K562 (cell line): Measurements from ENCODE around the gene PLAGL1. TPM values are rescaled to one million over a fixed set of nuclear protein-coding genes. Genes with fewer than 3 reads are reported as not detected.

Experiments used
- ATAC-seq: fragments of 200-7000 bp; cut with Tn5 transposase; 3 replicates; pipeline ENCODE4 v1.9.1; 2020; ENCODE audit warnings: moderate library complexity
- BruUV-seq: library from RNA; stranded (reverse); fragments of 400-500 nt; replicated peaks from 2 replicates; lab custom pipeline; 2021; lab: Mats Ljungman, UMichigan
- CTCF ChIA-PET: fragments of 300-600 bp; formaldehyde crosslinking; extraction: SDS; loops from one replicate; lab custom pipeline; 2021; ENCODE audit warnings: low intra/inter-chr PET ratio; lab: Yijun Ruan, JAX
- POLR2A ChIA-PET: fragments of 300-600, 350-650 bp; sonication (Branson Sonifier 250); formaldehyde crosslinking; extraction: SDS; loops from one replicate; lab custom pipeline; 2021; ENCODE audit warnings: antibody characterized with exemption, inconsistent platforms; lab: Yijun Ruan, JAX
- DNase-seq, 4 experiments: peaks; one replicate each; pipeline versions ENCODE4 v3.0.0 to v3.0.0-alpha.2; 2011 to 2018; ENCODE audit warnings: low spot score in 3 of 4, mixed read lengths in 3 of 4; ENCODE audit errors: extremely low read depth in 1 of 4
- FAIRE-seq: peaks from 2 replicates; lab custom pipeline; 2011; peaks lifted over from hg19 to GRCh38; lab: Jason Lieb, UNC
- H2AFZ ChIP-seq: 2 replicates; pipeline ENCODE4 v1.6.0; 2011; ENCODE audit warnings: low read depth, low read length, control low read depth, inconsistent platforms
- H3K27ac ChIP-seq: fragments of 200-600 bp; 3 replicates; pipeline ENCODE4 v1.8.0; 2011; ENCODE audit warnings: low read depth, mild to moderate bottlenecking, control low read depth, inconsistent platforms, low read length, moderate library complexity, mixed read lengths; ENCODE audit errors: extremely low read depth
- H3K27me3 ChIP-seq, 2 experiments: fragments of 300-600 bp in 1 of 2; 2 replicates in 1 of 2; 3 replicates in 1 of 2; pipeline versions ENCODE4 v1.6.0 to v1.8.0; 2011; ENCODE audit warnings: inconsistent platforms in 2 of 2, low read length in 2 of 2, mild to moderate bottlenecking in 1 of 2, mixed read lengths in 1 of 2, moderate library complexity in 1 of 2; ENCODE audit not compliant: control insufficient read depth in 2 of 2, insufficient read depth in 2 of 2
- H3K36me3 ChIP-seq: fragments of 300-600 bp; 3 replicates; pipeline ENCODE4 v1.8.0; 2011; ENCODE audit warnings: mild to moderate bottlenecking, low read length, inconsistent platforms; ENCODE audit not compliant: control insufficient read depth, insufficient read depth
- H3K4me1 ChIP-seq, 2 experiments: fragments of 200-600 bp in 1 of 2; replicated peaks in 1 of 2; 2 replicates in 1 of 2; 3 replicates in 1 of 2; pipeline versions ENCODE4 v1.5.1 to v1.8.0; 2011; ENCODE audit warnings: inconsistent platforms in 2 of 2, low read length in 2 of 2, mild to moderate bottlenecking in 1 of 2, mixed read lengths in 1 of 2, moderate library complexity in 1 of 2; ENCODE audit not compliant: control insufficient read depth in 2 of 2, insufficient read depth in 2 of 2
- H3K4me2 ChIP-seq: 2 replicates; pipeline ENCODE4 v1.6.1; 2011; ENCODE audit warnings: low read length, control low read depth, inconsistent platforms, mixed read lengths; ENCODE audit not compliant: insufficient read depth
- H3K4me3 ChIP-seq: fragments of 200-600 bp; sonication (generic), shearing (Covaris generic); 2 replicates; pipeline ENCODE4 v1.5.1; 2016; ENCODE audit warnings: control low read depth, inconsistent platforms
- H3K79me2 ChIP-seq: fragments of 200-600 bp; 3 replicates; pipeline ENCODE4 v1.8.0; 2011; ENCODE audit warnings: low read length, inconsistent platforms; ENCODE audit not compliant: control insufficient read depth, insufficient read depth
- H3K9ac ChIP-seq, 2 experiments: 2 replicates each; pipeline versions ENCODE4 v1.6.0 to v1.6.1; 2011; ENCODE audit warnings: low read depth in 2 of 2, low read length in 2 of 2, control low read depth in 1 of 2, inconsistent platforms in 1 of 2, mild to moderate bottlenecking in 1 of 2, mixed read lengths in 1 of 2; ENCODE audit not compliant: insufficient read depth in 1 of 2
- H3K9me1 ChIP-seq: one replicate; pipeline ENCODE4 v1.6.0; 2011; ENCODE audit warnings: inconsistent platforms, mild to moderate bottlenecking, low read length, moderate library complexity; ENCODE audit not compliant: control insufficient read depth, insufficient read depth
- H3K9me3 ChIP-seq: replicated peaks from 2 replicates; pipeline ENCODE4 v1.5.1; 2011; ENCODE audit warnings: low read depth, low read length, inconsistent platforms; ENCODE audit not compliant: control insufficient read depth, insufficient read depth
- H4K20me1 ChIP-seq: replicated peaks from 2 replicates; pipeline ENCODE4 v1.6.1; 2011; ENCODE audit warnings: low read length, inconsistent platforms, mixed read lengths; ENCODE audit not compliant: control insufficient read depth, insufficient read depth
- FOXP1 ChIP-seq: sonication (generic); formaldehyde crosslinking; IDR thresholded peaks from 2 replicates; pipeline ENCODE4 v1.8.0; 2022; ENCODE audit warnings: mild to moderate bottlenecking, missing genetic modification reagents
- HOXB6 ChIP-seq: fragments of 250-450 bp; sonication (Bioruptor Pico); IDR thresholded peaks from 2 replicates; pipeline ENCODE4 v1.5.1; 2022; ENCODE audit warnings: mild to moderate bottlenecking, borderline replicate concordance
- MAFF ChIP-seq: IDR thresholded peaks from 2 replicates; pipeline ENCODE4 v1.6.1; 2012; ENCODE audit warnings: low read length, improper control_type of control experiment
- MECOM ChIP-seq: fragments of 250-450 bp; sonication (Bioruptor Pico); IDR thresholded peaks from 2 replicates; pipeline ENCODE4 v1.8.0; 2022; ENCODE audit warnings: inconsistent platforms
- MEF2A ChIP-seq: IDR thresholded peaks from 2 replicates; pipeline ENCODE4 v1.6.1; 2011; ENCODE audit warnings: low read depth, mild to moderate bottlenecking, low read length, moderate library complexity; ENCODE audit not compliant: control insufficient read depth
- MEIS2 ChIP-seq: fragments of 450-650 bp; IDR thresholded peaks from 2 replicates; pipeline ENCODE4 v1.6.1; 2014; ENCODE audit warnings: mild to moderate bottlenecking; ENCODE audit not compliant: partially characterized antibody
- POLR3A ChIP-seq: IDR thresholded peaks from 2 replicates; pipeline ENCODE4 v1.6.1; 2011; ENCODE audit warnings: borderline replicate concordance, mild to moderate bottlenecking, moderate library complexity; ENCODE audit not compliant: insufficient read length, insufficient read depth; ENCODE audit errors: extremely low read depth
- PREB ChIP-seq: sonication (generic); formaldehyde crosslinking; IDR thresholded peaks from 2 replicates; pipeline ENCODE4 v1.8.1; 2023; ENCODE audit warnings: mild to moderate bottlenecking, missing genetic modification reagents
- RAD51 ChIP-seq: fragments of 450-650 bp; IDR thresholded peaks from 2 replicates; pipeline ENCODE4 v1.7.1; 2016; ENCODE audit warnings: low read depth, mild to moderate bottlenecking, borderline replicate concordance
- RBBP5 ChIP-seq: fragments of 200-600 bp; sonication (generic); IDR thresholded peaks from 2 replicates; pipeline ENCODE4 v1.6.1; 2012; ENCODE audit warnings: borderline replicate concordance, mild to moderate bottlenecking, low read length, control low read depth, inconsistent platforms; ENCODE audit not compliant: insufficient read depth, poor library complexity, severe bottlenecking
- RCOR1 ChIP-seq, 2 experiments: IDR thresholded peaks; 2 replicates each; pipeline ENCODE4 v1.6.1; 2012; ENCODE audit warnings: low read depth in 2 of 2, low read length in 2 of 2, borderline replicate concordance in 1 of 2, improper control_type of control experiment in 1 of 2
- SMARCE1 ChIP-seq: fragments of 450-650 bp; IDR thresholded peaks from 2 replicates; pipeline ENCODE4 v1.7.1; 2016; ENCODE audit warnings: mild to moderate bottlenecking
- SRSF7 ChIP-seq: fragments of 200-400 bp; formaldehyde crosslinking; optimal IDR thresholded peaks from 2 replicates; pipeline ENCODE3; 2017; ENCODE audit warnings: mild to moderate bottlenecking, low read depth, low read length
- ZNF165 ChIP-seq: fragments of 250-450 bp; sonication (Bioruptor Pico); IDR thresholded peaks from 2 replicates; pipeline ENCODE4 v1.4.0; 2020; ENCODE audit warnings: borderline replicate concordance
- WGBS: fragments of 100-300 bp; shearing (Covaris generic); methylation state at CpG from one replicate; pipeline ENCODE4 v1.1.6; 2016; ENCODE audit warnings: low coverage, mixed read lengths; ENCODE audit not compliant: insufficient coverage; ENCODE audit errors: missing lambda C conversion rate; 5-methylcytosine and 5-hydroxymethylcytosine counted together
- in situ Hi-C: fragments of 300-500 bp; cut with MboI; formaldehyde crosslinking; loops from 4 replicates; pipeline ENCODE4 v1.15.0; 2018; ENCODE audit warnings: inconsistent platforms, mixed read lengths
- intact Hi-C: fragments of 100-400 bp; cut with micrococcal nuclease; formaldehyde crosslinking; loops from 2 replicates; pipeline ENCODE4 v1.14.2; 2022
- polyA plus RNA-seq, 8 experiments: library from polyadenylated mRNA; depleted of rRNA in 4 of 8; stranded (reverse) in 5 of 8; unstranded in 3 of 8; fragments of >200 nt; fragmentation: Nextera tagmentation in 2 of 8; fragmentation: Illumina TruSeq in 1 of 8; extraction: Ambion mirVana in 2 of 8; extraction: Trizol in 1 of 8; gene quantifications; 2 replicates each; pipeline versions ENCODE4 v1.2.1 to v1.2.3, GENCODE V29; 2011 to 2014; ENCODE audit warnings: inconsistent platforms in 1 of 8, missing spikeins in 1 of 8
- total RNA-seq, 7 experiments: library from RNA; depleted of rRNA in 6 of 7; stranded (reverse); fragments of >200 nt in 6 of 7; fragmentation: Illumina TruSeq in 2 of 7; extraction: Trizol in 2 of 7; gene quantifications; 2 replicates each; pipeline versions ENCODE4 v1.2.1 to v1.2.3, GENCODE V29; 2011 to 2021; ENCODE audit warnings: low replicate concordance in 1 of 7
- TF ChIP-seq, protein P1 (sequence below): sonication (generic); formaldehyde crosslinking; IDR thresholded peaks from 2 replicates; pipeline ENCODE4 v1.8.0; 2022; ENCODE audit warnings: mild to moderate bottlenecking, missing genetic modification reagents
- TF ChIP-seq, protein P2 (sequence below): fragments of 250-450 bp; sonication (Bioruptor Pico); IDR thresholded peaks from 2 replicates; pipeline ENCODE4 v1.4.0; 2020; ENCODE audit warnings: mild to moderate bottlenecking, moderate library complexity

Gene PLAGL1
- total and polyA plus RNA-seq, 9 of the 15 experiments (the other 6 are each of a cell fraction or from before 2014, with no cell fraction given), result 4.9 to 29.6 (median 13.2) TPM

GRCh38 chr6:144049386-144049785 lies 41.3 kb upstream of the PLAGL1 start:
- WGBS, result 9% methylated on average over 1 of the region's 1 CpG

GRCh38 chr6:144047688-144048087 lies 39.6 kb upstream of the PLAGL1 start:
- Histone ChIP-seq H3K4me1 (no peaks in the 10 kb centered on the region), H3K4me2 (no peak overlapping the region), H3K36me3 (no peaks in the 10 kb centered on the region), H3K27ac (no peak overlapping the region), H3K27me3 (no peaks in the 10 kb centered on the region), H3K9me3 (no peaks in the 10 kb centered on the region), H3K9ac (no peak overlapping the region), H4K20me1 (no peaks in the 10 kb centered on the region), H2AFZ (no peak overlapping the region), H3K9me1 (no peaks in the 10 kb centered on the region), H3K4me3 (no peak overlapping the region), H3K79me2 (no peaks in the 10 kb centered on the region)
- WGBS, result 0% methylated on average over 1 of the region's 1 CpG
- no TSS peak for BruUV-seq
- ChIA-PET CTCF (no interaction called here), POLR2A (interaction anchor here (0.6 to 1.2 kb wide), 2 partner anchors 11 to 410 kb away, joined by 3 read pairs; no protein-coding TSS in a partner anchor)
- intact Hi-C loops (no loop called here), in situ Hi-C loops (no loop called here)
- ATAC-seq (no peak), DNase-seq (no peak), FAIRE-seq (no peak)
- no peak for TF ChIP-seq ZNF165
- no peak for TF ChIP-seq SMARCE1
- TF ChIP-seq RCOR1 (IDR thresholded peaks at IDR 0.05; ENCODE audit: borderline replicate concordance in 1 of 2, low read depth in 2 of 2, low read length in 2 of 2), result no peak
- TF ChIP-seq HOXB6 (CRISPR knock-in tag), result no peak
- no peak for TF ChIP-seq MEIS2
- no peak for TF ChIP-seq SRSF7
- TF ChIP-seq PREB (CRISPR knock-in tag), result no peak
- TF ChIP-seq, protein P1, sequence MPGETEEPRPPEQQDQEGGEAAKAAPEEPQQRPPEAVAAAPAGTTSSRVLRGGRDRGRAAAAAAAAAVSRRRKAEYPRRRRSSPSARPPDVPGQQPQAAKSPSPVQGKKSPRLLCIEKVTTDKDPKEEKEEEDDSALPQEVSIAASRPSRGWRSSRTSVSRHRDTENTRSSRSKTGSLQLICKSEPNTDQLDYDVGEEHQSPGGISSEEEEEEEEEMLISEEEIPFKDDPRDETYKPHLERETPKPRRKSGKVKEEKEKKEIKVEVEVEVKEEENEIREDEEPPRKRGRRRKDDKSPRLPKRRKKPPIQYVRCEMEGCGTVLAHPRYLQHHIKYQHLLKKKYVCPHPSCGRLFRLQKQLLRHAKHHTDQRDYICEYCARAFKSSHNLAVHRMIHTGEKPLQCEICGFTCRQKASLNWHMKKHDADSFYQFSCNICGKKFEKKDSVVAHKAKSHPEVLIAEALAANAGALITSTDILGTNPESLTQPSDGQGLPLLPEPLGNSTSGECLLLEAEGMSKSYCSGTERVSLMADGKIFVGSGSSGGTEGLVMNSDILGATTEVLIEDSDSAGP, result no peak
- TF ChIP-seq, protein P2, sequence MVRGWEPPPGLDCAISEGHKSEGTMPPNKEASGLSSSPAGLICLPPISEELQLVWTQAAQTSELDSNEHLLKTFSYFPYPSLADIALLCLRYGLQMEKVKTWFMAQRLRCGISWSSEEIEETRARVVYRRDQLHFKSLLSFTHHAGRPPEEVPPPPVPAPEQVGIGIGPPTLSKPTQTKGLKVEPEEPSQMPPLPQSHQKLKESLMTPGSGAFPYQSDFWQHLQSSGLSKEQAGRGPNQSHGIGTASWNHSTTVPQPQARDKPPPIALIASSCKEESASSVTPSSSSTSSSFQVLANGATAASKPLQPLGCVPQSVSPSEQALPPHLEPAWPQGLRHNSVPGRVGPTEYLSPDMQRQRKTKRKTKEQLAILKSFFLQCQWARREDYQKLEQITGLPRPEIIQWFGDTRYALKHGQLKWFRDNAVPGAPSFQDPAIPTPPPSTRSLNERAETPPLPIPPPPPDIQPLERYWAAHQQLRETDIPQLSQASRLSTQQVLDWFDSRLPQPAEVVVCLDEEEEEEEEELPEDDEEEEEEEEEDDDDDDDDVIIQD (CRISPR knock-in tag), result no peak
- TF ChIP-seq RAD51, result no peak

More at GRCh38 chr6:144049386-144049785, 41.3 kb upstream of the PLAGL1 start:
- Histone ChIP-seq H3K27ac (no peak overlapping the region), H3K79me2 (no peaks in the 10 kb centered on the region), H4K20me1 (no peaks in the 10 kb centered on the region), H3K4me2 (no peak overlapping the region), H3K4me1 (no peaks in the 10 kb centered on the region), H3K9me3 (no peaks in the 10 kb centered on the region), H3K36me3 (no peaks in the 10 kb centered on the region), H3K9me1 (no peaks in the 10 kb centered on the region), H3K4me3 (no peak overlapping the region), H3K27me3 (no peaks in the 10 kb centered on the region), H3K9ac (no peak overlapping the region), H2AFZ (no peak overlapping the region)
- ATAC-seq (no peak), DNase-seq (no peak), FAIRE-seq (no peak)
- TF ChIP-seq FOXP1 (CRISPR knock-in tag) (no peak), RBBP5 (no peak), MAFF (no peak), MEF2A (no peak), POLR3A (no peak), MECOM (CRISPR knock-in tag) (no peak)
- CTCF ChIA-PET, result no interaction called here
- intact Hi-C loops, result no loop called here
- in situ Hi-C loops, result no loop called here
- POLR2A ChIA-PET, result interaction anchor here (1.3 kb wide), 1 partner anchor 9 kb away, joined by 3 read pairs; no protein-coding TSS in a partner anchor
- BruUV-seq, result no TSS peak
